ENCODE data around the gene ABL1.

GRCh38 chr9:130869250-130869649, 34.2 kb downstream of the ABL1 start:
- TF ChIP-seq CTCF (IDR thresholded peaks at IDR 0.05) = no peak
- no peak for TF ChIP-seq POLR2A (IDR thresholded peaks at IDR 0.05)
- no peak for TF ChIP-seq EP300 (IDR thresholded peaks at IDR 0.05)

All from suprapubic skin (tissue), 3 donors.